Measurements from ENCODE around the gene TTC33.

DNA sequence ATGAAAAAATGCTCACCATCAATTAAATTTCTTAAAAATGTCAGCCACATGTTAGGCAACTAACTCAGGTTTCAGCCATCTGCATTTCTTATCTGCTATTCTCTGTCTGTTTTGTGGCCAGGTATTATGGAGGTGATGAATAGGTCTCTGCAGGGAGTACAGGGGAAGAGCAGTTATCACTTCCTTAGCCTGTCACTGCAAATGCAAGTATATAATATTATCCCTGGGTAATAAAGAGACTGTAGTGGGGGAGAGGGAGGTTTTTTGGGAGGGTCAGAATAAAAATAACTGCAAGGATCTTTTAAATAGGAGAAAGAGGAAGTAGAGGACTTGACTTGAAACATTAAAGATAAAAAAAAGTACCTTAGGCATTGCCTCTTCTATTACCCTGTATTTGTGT lies 125.6 kb downstream of the TTC33 start:
- TF ChIP-seq, protein P1, sequence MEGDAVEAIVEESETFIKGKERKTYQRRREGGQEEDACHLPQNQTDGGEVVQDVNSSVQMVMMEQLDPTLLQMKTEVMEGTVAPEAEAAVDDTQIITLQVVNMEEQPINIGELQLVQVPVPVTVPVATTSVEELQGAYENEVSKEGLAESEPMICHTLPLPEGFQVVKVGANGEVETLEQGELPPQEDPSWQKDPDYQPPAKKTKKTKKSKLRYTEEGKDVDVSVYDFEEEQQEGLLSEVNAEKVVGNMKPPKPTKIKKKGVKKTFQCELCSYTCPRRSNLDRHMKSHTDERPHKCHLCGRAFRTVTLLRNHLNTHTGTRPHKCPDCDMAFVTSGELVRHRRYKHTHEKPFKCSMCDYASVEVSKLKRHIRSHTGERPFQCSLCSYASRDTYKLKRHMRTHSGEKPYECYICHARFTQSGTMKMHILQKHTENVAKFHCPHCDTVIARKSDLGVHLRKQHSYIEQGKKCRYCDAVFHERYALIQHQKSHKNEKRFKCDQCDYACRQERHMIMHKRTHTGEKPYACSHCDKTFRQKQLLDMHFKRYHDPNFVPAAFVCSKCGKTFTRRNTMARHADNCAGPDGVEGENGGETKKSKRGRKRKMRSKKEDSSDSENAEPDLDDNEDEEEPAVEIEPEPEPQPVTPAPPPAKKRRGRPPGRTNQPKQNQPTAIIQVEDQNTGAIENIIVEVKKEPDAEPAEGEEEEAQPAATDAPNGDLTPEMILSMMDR (conservative IDR thresholded peaks at IDR 0.05), result no peak
- TF ChIP-seq ZFX (IDR thresholded peaks at IDR 0.05), result no peak

All from C4-2B (cell line).